HTR-8/SVneo (cell line): ENCODE data around the gene CFAP300.

Source experiments
- DNase-seq: peaks from one replicate; pipeline ENCODE4 v3.0.0; 2011; ENCODE audit warnings: low spot score, mixed read lengths; ENCODE audit not compliant: insufficient read length
- FAIRE-seq: peaks from 2 replicates; lab custom pipeline; 2011; peaks lifted over from hg19 to GRCh38; lab: Jason Lieb, UNC

The CFAP300 gene

DNA sequence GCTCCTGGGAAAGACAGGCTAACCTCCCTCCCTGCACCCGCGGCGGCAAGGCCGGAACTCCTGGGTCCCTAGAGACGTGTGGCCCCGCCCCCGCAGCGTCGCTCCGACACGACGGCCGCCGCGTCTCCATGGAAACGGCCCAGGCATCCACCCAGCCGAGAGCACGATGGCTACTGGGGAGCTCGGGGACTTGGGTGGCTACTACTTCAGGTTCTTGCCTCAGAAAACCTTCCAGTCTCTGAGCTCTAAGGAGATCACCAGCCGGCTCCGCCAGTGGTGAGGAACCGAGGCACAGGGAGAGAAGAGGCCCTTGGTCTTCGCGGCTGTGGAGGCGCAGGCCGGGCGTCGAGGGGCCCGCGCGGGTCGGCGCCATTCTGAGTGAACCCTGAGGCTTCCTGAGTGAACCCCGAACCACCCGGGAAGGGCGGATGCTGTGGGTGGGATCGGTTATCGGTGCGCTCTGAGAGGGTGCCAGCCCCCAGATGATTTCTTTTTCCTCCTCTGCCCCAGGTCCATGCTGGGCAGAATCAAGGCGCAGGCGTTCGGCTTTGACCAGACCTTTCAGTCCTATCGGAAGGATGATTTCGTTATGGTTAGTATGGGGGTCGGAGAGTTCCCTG lies at the start of gene CFAP300:
TSS of gene CFAP300 (plus strand) at position 133 of the 620 bp plus-strand sequence. CDS start at position 167, 34 bp downstream.
- FAIRE-seq (peak; percentile 96), DNase-seq (peak; percentile 94)

GRCh38 chr11:102001657-102002338 lies 45.4 kb upstream of the CFAP300 start:
- DNase-seq = no peak
- peak; percentile 28 for FAIRE-seq

GRCh38 chr11:102004220-102004619 lies 43.0 kb upstream of the CFAP300 start:
- FAIRE-seq (peak; percentile 38), DNase-seq (no peak)

DNA sequence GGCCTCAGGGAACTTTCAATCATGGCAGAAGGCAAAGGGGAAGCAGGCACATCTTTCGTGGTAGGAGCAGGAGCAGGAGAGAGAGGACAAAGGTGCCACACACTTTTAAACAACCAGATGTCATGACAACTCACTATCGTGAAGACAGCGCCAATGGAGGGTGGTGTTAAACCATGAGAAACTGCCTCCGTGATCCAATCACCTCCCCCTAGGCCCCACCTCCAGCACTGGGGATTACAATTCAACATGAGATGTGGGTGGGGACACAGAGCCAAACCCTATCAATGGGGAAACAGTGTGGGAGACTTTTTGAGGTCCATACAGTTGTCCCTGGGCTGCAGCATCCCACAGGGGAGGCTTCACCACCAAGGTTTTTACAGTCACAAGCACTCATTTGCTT lies 41.9 kb upstream of the CFAP300 start:
- FAIRE-seq (peak; percentile 40), DNase-seq (no peak)

- DNase-seq = no peak
- peak; percentile 4 for FAIRE-seq
Measured at GRCh38 chr11:102006835-102007566, 40.2 kb upstream of the CFAP300 start.

GRCh38 chr11:102007567-102008437 lies 39.4 kb upstream of the CFAP300 start:
- peak; percentile 71 for DNase-seq
- FAIRE-seq = peak; percentile 97

- peak; percentile 99 for DNase-seq
Measured at GRCh38 chr11:102010776-102011494, 36.3 kb upstream of the CFAP300 start.

DNA sequence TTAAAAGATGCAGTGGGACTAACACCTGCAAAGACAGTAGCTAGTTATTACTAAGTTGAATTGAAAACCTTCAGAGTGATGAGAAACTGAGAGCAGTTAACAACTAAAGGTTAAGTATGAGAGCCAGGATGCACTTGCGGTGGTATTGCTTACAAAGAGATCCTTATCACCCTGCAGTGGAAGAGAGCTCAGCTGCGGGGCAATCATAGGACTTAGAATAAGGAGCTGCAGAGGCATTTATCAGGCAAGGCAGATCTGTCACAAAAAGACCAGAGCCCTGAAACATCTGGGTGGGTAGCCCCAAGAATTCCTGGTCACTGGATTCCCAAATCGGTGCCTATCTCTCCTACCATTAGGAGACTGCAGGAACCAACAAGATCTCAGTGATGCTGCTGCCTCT lies 34.3 kb upstream of the CFAP300 start:
- DNase-seq (no peak), FAIRE-seq (no peak)

More at GRCh38 chr11:102010776-102011494, 36.3 kb upstream of the CFAP300 start:
- peak; percentile 99 for FAIRE-seq

- no peak for DNase-seq
- peak; percentile 51 for FAIRE-seq
Measured at GRCh38 chr11:102014756-102015155, 32.5 kb upstream of the CFAP300 start.

GRCh38 chr11:102017026-102017425 lies 30.2 kb upstream of the CFAP300 start:
- no peak for FAIRE-seq

GRCh38 chr11:102026217-102026616 lies 21.0 kb upstream of the CFAP300 start:
- no peak for DNase-seq
- peak; percentile 64 for FAIRE-seq

More at GRCh38 chr11:102017026-102017425, 30.2 kb upstream of the CFAP300 start:
- no peak for DNase-seq

DNA sequence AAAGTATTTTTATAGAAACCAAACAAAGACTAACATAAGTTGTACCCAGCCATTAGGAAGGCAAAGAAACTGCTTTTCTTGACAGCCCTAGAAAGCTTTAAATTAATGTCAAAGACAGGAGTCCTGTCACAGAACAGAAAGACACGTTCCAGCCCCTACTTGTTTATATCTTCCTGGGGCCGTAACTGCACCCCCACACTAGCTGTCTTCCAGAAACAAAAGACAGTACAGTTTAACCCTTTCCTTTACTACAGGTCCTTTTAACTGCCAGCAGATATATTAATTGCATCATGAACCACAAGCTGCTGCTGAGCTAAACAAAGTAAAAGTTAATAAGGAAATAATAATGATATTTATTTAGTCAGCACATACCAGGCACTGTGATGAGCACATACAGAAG lies 20.3 kb upstream of the CFAP300 start:
- DNase-seq = no peak
- FAIRE-seq = no peak

DNA sequence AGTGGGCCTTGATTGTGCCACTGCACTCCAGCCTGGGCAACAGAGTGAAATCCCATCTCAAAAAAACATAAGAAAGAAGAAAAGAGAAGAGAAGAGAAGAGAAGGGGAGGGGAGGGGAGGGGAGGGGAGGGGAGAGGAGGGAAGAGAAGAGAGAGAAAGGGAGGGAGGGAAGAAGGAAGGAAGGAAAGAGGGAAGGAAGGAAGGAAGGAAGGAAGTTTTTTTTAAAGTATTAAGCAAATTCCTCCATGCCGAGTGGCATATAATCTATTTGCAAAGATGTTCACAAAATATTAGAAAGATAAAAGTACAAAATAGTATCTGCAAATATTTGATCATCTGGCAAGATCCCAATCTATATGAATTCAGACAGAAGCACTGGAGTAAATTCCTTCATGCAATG lies 10.5 kb upstream of the CFAP300 start:
- FAIRE-seq (no peak), DNase-seq (no peak)

DNA sequence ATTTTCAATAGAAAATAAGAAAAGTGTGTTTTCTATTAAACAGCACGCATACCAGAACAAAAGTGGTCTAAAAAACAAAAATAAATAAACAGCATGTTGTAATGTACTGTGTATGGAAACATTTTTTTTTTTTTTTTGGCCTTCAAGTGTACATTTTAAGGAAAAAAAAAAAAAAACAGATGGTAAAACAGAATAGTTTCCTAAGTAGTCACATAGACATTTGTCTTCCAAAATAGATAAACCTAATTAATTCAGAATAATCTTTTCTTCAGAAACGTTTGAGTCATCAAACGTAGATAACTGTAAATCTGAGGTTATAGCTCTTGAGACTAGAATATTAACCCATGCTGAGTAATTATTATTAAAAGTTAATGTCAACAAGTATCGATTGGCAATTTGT lies 396 bp upstream of the CFAP300 start:
- DNase-seq (no peak), FAIRE-seq (no peak)

DNA sequence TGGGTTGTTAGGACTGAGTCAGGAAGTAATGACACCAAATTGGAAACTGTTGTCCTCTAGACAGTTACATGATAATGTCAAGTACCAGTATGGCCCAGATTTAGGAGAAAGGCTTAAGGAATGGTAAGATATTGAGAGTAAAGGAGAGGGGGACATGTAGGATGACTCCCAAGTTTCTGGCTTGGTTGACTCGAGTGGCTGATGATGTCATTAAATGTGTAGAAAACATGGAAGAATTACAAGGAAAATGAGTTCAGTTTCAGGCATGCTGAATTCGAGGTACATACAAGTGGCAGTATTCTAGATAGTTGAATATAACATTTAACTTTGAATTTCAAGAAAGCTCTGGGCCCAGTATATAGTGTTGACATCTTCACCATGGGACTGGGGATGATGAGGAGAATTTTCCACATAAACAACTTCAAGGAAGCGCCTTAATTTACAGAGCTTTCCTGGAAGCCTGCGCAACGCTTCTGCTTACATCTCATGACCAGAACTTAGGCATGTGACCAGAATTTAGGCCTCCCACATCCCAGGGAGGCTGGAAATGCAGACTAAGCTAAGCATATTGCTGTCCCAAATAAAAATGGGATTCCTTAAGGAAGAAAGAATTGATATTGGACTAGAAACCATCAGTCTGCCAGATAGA lies 3.8 kb downstream of the CFAP300 start:
- FAIRE-seq = peak; percentile 26

GRCh38 chr11:102061276-102061675 lies 14.0 kb downstream of the CFAP300 start:
- FAIRE-seq = no peak
- DNase-seq = no peak

More for the DNA sequence above, 3.8 kb downstream of the CFAP300 start:
- DNase-seq = no peak

- no peak for DNase-seq
- no peak for FAIRE-seq
Measured at GRCh38 chr11:102062106-102062505, 14.9 kb downstream of the CFAP300 start.

DNA sequence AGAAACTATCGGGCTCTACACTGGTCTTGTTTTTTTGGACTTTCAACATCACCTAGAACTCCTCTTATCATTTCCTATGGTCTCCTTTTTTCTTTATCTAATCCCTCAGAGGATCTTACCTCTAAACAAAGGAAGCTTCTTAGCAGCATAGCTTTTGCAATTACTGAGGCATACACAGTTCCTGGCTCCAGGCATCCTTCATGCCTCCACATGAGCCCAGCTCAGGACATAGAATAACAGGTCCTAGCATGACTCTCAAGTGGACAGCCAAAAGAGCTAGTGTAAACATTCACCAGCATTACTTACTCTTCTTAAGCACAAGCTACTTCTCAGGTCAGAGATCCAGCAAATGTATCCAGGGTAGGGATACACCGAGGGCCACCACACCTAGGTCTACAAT lies 17.1 kb downstream of the CFAP300 start:
- peak; percentile 62 for FAIRE-seq
- DNase-seq = no peak

GRCh38 chr11:102070766-102071165 lies 23.5 kb downstream of the CFAP300 start:
- DNase-seq (no peak), FAIRE-seq (no peak)
